Measurements from ENCODE around the gene NDFIP2.

The NDFIP2 gene

DNA sequence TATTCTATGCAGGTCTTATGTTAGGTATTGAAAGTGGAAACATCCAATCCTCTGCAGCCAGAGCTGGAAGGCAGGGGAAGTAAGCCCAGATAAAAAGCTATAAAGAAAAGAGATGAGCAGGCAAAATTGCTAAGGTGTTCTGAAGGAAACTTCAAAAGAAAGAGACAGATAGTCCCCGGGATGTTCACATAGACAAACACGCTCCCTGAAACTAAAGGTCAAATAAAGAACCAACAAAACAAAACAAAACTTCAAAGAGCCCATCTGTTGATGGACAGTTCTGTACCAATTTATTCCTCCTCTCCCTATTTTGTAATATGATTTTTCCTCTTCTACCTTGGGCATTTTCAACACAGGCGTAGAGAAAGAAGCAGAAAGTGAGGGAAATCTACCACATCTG, 11.3 kb upstream of the NDFIP2 start:
- no peak overlapping the region for H3K4me3 ChIP-seq (ENCODE audit: low read depth, low read length)
- TF ChIP-seq, protein P1, sequence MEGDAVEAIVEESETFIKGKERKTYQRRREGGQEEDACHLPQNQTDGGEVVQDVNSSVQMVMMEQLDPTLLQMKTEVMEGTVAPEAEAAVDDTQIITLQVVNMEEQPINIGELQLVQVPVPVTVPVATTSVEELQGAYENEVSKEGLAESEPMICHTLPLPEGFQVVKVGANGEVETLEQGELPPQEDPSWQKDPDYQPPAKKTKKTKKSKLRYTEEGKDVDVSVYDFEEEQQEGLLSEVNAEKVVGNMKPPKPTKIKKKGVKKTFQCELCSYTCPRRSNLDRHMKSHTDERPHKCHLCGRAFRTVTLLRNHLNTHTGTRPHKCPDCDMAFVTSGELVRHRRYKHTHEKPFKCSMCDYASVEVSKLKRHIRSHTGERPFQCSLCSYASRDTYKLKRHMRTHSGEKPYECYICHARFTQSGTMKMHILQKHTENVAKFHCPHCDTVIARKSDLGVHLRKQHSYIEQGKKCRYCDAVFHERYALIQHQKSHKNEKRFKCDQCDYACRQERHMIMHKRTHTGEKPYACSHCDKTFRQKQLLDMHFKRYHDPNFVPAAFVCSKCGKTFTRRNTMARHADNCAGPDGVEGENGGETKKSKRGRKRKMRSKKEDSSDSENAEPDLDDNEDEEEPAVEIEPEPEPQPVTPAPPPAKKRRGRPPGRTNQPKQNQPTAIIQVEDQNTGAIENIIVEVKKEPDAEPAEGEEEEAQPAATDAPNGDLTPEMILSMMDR (IDR thresholded peaks at IDR 0.05; ENCODE audit: low read depth, low read length): no peak

DNA sequence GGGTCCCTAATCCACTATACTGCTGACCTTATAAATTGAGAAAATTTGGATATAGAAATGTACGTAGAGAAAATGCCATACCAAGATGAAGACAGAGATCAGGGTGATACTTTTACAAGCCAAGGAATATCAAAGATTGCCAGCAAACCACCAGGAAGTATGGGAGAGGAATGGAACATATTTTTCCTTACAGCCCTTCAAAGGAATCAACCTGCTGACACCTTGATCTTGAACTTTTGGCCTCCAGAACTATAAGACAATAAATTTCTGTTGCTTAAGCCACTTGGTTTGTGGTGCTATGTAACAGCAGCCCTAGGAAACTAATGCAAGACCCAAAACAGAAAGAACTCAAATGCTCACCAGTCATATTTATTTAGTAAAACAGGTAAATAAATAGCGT, 10.3 kb upstream of the NDFIP2 start:
- no peak overlapping the region for H3K4me3 ChIP-seq (ENCODE audit: low read depth, low read length)
- TF ChIP-seq, protein P1 (IDR thresholded peaks at IDR 0.05; ENCODE audit: low read depth, low read length): no peak

DNA sequence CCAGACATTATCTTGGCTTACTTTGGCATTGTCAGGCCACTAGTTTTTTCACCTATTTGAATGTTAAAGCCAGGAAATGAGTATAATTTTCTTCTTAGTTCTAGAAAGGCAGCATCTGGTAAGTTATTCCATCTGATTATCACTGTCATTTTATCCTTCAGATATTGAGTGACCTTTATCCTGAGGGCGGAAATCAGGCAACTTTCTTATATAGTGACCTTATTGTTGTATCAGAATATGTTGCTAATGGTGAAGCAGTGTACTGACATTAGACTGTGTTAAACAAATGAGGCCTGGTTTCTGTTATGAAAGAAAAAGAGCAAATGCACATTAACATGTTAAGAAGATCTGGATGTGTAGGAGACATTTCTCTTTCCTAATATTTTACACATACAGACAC, 5.4 kb upstream of the NDFIP2 start:
- TF ChIP-seq, protein P1 (IDR thresholded peaks at IDR 0.05; ENCODE audit: low read depth, low read length): no peak
- no peak overlapping the region for H3K4me3 ChIP-seq (ENCODE audit: low read depth, low read length)

DNA sequence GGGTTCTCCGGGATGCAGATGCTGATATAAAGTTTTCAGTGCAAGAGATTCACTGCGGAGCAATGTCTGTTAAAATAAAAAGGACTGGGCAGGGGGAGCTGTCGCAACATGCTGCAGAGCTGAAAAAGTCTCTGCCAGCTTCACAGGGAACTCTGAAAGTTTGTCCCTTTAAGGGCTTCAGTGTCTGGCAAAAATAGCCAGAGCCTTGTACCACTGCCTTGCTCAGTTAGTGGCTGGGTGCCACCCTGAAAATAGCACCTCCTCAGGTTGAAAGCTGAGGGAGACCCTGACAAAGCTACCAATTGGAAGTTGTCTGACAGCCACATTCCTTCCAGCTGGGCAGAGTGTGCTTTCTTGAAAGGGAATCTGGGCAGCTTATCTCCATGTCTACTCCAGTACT, 3.0 kb upstream of the NDFIP2 start:
- H3K4me3 ChIP-seq (ENCODE audit: low read depth, low read length): no peak overlapping the region
- TF ChIP-seq, protein P1 (IDR thresholded peaks at IDR 0.05; ENCODE audit: low read depth, low read length): no peak

DNA sequence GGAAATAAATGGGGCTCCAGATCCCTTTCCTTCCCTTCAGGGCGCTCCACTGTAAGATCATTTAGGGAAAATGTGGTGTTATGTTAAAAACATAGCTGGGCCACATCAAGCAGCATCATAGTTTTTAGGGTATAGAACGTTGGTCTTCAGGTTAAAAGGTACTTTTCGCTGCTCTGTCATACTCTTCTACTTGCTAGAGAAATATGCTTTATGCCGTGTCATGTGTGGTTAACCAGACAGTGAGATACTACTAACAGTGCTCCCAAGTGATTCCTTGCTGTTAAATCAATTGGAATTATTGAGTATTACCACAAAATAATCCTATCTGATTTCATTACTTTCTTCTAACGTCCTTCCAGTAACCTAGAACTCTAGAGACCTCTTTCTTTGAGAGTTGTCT, 1.1 kb upstream of the NDFIP2 start:
- H3K4me3 ChIP-seq (ENCODE audit: low read depth, low read length): no peak overlapping the region
- TF ChIP-seq, protein P1 (IDR thresholded peaks at IDR 0.05; ENCODE audit: low read depth, low read length): no peak

DNA sequence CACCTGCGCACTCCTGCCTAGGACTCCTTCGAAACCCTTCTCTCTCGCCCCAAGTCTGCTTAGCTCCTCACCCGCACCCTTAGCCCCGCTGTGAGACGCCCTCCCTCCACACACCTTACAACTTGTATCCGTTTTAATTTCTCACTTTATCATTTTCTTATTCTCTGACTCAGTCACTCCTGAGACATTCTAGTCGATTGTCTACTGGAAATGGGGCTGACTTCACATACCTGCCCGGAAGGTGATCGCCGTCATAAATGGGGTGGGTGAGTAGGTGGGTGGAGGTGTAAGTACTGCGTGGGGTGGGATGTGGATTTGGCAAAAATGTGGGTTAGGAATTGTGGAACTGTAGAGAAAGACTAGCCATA, 714 bp downstream of the NDFIP2 start:
- H3K4me3 ChIP-seq (ENCODE audit: low read depth, low read length): peak overlapping the region; percentile 81
- TF ChIP-seq, protein P1 (IDR thresholded peaks at IDR 0.05; ENCODE audit: low read depth, low read length): no peak

DNA sequence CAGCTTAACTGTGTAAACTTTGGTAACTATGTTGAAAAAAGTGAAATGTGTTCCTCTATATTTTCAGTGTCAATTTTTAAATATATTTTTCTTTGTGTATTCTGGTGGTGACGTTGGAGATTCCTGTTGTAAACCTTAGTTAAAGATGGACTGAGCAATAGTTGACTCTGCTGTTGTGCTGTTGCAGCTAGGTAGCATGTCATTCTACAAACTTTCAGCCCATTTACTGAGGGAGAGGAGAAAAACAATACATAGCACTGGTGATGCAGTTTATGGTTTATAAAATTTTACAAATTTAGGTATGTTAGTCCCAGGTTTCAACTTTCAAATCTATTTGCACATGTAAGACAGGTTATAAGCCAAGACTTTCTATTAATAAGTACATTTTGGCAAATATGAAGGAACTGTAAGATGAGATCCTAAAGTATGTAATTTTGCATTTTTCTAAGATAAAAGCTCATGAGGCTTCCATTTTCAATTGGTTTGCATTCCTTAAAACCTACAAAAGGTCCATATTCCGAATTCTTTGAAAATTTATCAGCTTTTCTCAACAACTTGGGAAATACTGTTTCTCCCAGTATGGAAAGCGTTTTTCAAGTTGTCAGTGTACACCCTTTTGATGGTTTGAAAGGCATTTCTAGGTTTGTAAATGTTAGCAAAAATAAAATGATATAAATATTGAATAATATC, 1.5 kb downstream of the NDFIP2 start:
- TF ChIP-seq, protein P1 (IDR thresholded peaks at IDR 0.05; ENCODE audit: low read depth, low read length): no peak
- peak overlapping the region; percentile 81 for H3K4me3 ChIP-seq (ENCODE audit: low read depth, low read length)
